ENCODE data around the gene GPR161. TPM values are rescaled to one million over a fixed set of nuclear protein-coding genes. Genes with fewer than 3 reads are reported as not detected.
A peak's percentile ranks its signal among the peaks of the same experiment; 100 is the strongest.

Gene GPR161
- total and polyA plus RNA-seq, 9 of the 15 experiments (the other 6 are each of a cell fraction or from before 2014, with no cell fraction given) = 0.15 to 2.4 (median 0.76) TPM

- TF ChIP-seq TARDBP (IDR thresholded peaks at IDR 0.05) = peak; percentile 42; the same call in 1 of the 2 replicates
- no peak for TF ChIP-seq IRF9 (tag; IDR thresholded peaks at IDR 0.05)
- no peak for TF ChIP-seq ELK3 (CRISPR knock-in tag; IDR thresholded peaks at IDR 0.05)
- peak; percentile 94 for TF ChIP-seq SP1 (CRISPR knock-in tag; IDR thresholded peaks at IDR 0.05)
- TF ChIP-seq MAFF (IDR thresholded peaks at IDR 0.05; ENCODE audit: low read length) = no peak
- no peak for TF ChIP-seq THRA (IDR thresholded peaks at IDR 0.05)
- TF ChIP-seq MYBL2 (IDR thresholded peaks at IDR 0.05; ENCODE audit: low read depth) = peak; percentile 56; the same call in 1 of the 2 replicates
- no peak for TF ChIP-seq MYBL2 (CRISPR knock-in tag; IDR thresholded peaks at IDR 0.05; ENCODE audit: borderline replicate concordance)
- peak; percentile 71 for TF ChIP-seq ZNF707 (CRISPR knock-in tag; conservative IDR thresholded peaks at IDR 0.05)
- TF ChIP-seq IFI16 (CRISPR knock-in tag; IDR thresholded peaks at IDR 0.05) = no peak
- peak; percentile 72 for TF ChIP-seq SMARCA4 (IDR thresholded peaks at IDR 0.05)
- TF ChIP-seq DDX20 (tag; IDR thresholded peaks at IDR 0.05; ENCODE audit: low read depth) = no peak
- peak; percentile 59; the same call in 1 of the 2 replicates for TF ChIP-seq ZBTB43 (CRISPR knock-in tag; IDR thresholded peaks at IDR 0.05)
- peak in 1 of 2 experiments; percentile 30; a peak in 1 of 4 replicates for TF ChIP-seq ZMIZ1 (IDR thresholded peaks at IDR 0.05; ENCODE audit: low read depth in 2 of 2, low read length in 2 of 2)
- TF ChIP-seq ZBTB17 (CRISPR knock-in tag; IDR thresholded peaks at IDR 0.05) = peak; percentile 61
- no peak for TF ChIP-seq PPARD (CRISPR knock-in tag; IDR thresholded peaks at IDR 0.05)
- TF ChIP-seq ZKSCAN1 (IDR thresholded peaks at IDR 0.05; ENCODE audit: low read depth, low read length) = no peak
- no peak for TF ChIP-seq BACH1 (tag; IDR thresholded peaks at IDR 0.05)
Measured at GRCh38 chr1:168178638-168179437, 42.1 kb upstream of the GPR161 start, which contains the start of gene TIPRL (continued).

All from K562 (cell line).